GM04504 (cell line): ENCODE results near the gene PDPN.
"Not testable (repeated sequence)": the region's sequence is repeated elsewhere in the genome, so short reads cannot be mapped to it uniquely, and the experiment has no call there.

ENCODE experiments used
- DNase-seq: peaks from one replicate; pipeline ENCODE4 v3.0.0-alpha.2; 2012; ENCODE audit warnings: low read depth

The PDPN gene, protein sequence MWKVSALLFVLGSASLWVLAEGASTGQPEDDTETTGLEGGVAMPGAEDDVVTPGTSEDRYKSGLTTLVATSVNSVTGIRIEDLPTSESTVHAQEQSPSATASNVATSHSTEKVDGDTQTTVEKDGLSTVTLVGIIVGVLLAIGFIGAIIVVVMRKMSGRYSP

DNA sequence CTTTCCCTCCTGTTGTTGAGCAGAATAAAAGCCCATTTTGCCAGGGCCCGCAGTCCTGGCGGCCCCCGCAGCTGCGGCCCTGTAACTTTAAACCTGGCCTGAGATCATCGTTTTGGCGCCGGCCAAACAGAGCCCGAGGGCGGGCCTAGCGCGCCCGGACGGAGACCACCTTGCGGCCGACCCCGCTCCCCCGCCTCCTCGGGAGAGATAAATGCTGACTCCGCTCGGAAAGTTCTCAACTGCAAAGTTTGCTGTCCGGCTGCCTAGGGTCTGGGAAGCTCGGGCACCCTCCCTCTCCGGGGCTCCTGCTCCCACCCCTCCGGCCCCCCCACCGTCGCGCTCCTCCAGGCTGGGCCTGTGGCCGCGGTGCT lies at the start of gene PDPN:
TSS of gene PDPN (plus strand) at position 238 of the 371 bp plus-strand sequence. CDS start 202 bp downstream, outside the sequence.
- DNase-seq: no peak

DNA sequence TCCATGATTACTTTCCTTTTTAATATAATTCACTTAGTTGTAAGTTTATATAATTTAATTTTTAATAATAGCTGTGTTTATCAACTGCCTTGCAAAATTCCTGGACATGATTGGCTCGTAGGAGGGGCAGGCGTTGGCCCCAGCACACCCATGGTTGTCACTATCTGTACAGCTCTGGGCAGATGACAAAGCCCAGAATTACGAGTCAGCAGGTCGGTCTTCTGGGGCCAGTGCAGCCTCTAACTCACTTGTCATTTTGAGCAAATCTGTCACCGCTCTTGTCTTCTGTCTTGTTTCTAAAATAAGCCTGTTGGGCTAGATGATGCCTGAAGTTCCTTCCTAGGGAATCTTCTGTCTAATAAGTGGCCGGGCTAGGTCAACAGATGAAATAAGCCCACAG lies 48.4 kb upstream of the PDPN start:
- DNase-seq: no peak

DNA sequence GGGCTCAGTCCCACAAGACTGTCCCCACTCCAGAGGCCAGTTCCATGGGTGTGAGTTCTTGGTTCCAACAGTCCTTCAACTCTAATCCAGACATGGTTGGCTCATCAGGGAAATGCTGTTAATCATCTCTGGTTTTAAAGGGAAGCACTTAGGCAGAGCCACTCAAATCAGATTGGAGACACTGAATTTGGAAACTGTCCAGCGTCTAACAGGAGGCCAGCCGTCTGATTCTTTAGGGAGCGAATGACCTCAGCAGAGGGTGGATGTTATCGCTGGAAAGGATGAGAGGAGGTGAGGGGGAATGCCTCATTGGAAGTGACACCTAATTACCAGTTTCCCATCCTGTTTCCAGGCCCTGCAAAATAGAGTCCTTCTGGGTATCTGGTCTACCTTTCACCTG lies 47.1 kb upstream of the PDPN start:
- no peak for DNase-seq

DNA sequence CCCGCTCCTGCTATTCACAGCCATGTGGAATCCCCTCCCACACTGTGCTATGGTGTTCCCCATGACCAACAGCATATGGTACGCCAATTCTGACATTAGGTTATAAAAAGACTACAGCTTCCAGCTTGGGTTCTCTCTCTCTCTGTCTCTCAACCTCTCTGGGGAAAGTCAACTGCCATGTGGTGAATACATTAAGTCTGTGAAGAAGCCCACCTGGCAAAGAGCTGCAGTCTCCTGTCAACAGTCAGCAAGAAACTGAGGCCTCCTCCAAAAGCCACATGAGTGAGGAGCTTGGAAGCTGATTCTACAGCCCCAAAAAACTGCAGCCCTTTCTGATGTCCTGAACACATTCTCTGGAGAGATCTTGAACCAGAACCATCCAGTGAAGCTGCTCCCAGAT lies 44.8 kb upstream of the PDPN start:
- DNase-seq: no peak

DNA sequence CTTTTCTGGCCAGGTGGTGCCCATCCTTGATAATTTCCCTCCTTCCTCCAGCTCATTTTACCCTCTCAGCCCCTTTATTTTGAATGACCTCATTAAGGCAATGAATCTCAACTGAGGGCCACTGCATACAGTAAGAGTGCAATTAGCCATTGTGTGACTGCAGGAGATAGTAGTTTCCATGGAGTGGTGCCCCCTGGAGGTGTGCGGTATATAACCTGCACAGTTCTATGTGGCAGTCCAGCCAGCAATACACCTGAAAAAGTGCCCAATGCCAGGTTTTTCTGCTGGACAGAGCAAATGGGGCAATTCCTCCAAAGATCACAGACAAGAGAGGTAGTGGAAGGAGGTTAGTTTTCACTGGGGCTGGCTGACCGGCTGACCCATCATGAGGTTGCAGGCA lies 43.9 kb upstream of the PDPN start:
- no peak for DNase-seq

DNA sequence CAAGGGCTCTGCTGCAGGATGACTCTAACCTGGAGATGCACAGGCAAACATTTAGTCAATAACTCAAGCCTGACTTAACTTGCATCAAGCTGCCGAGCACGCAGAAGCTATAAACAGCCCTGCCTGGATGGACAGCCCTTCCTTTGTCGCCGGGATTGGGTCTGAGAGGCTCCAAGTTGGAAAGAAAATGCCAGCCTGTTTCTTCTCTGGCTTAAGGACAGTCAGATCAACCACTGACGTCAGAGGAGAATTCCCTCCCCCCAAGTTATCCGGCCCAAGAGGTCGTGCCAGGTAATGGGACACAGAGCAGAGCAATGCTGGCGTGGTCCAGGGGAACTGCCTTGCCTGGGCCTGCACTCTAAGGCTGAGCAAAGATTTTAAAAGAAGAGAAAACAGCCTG lies 42.8 kb upstream of the PDPN start:
- no peak for DNase-seq

DNA sequence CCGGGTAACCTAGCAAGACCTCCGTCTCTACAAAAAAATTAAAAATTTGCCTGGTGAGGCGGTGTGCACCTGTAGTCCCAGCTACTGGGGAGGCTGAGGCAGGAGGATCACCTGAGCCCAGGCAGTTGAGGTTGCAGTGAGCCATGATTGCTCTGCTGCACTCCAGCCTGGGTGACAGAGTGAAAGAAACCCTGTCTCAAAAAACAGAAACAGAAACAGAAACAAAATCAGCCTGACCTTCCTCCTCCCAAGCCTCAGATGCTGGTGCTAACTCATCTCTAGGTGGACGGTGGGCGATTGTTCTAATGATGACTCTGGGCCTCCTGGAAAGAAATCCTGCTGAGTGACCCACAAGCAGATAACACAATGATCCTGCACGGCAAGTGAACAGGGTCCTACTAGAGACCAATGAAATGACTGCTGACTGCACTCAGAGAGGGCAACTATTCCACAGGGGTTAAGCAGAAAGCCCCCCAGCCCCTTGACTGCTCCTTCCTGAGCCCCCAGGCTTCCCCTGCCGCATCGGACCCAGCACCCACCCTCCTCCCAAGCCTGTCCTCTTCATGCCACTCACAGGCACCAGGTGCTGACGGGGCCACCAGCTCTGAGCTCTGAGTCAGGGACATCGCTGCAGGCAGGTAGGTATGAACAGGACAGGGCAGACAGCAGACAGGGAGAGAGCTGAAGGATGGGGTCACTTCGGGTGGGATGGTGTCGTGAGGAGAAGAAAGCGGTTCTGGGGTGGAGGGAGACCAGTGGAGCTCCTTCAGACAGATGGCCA lies 42.0 kb upstream of the PDPN start:
- no peak for DNase-seq

DNA sequence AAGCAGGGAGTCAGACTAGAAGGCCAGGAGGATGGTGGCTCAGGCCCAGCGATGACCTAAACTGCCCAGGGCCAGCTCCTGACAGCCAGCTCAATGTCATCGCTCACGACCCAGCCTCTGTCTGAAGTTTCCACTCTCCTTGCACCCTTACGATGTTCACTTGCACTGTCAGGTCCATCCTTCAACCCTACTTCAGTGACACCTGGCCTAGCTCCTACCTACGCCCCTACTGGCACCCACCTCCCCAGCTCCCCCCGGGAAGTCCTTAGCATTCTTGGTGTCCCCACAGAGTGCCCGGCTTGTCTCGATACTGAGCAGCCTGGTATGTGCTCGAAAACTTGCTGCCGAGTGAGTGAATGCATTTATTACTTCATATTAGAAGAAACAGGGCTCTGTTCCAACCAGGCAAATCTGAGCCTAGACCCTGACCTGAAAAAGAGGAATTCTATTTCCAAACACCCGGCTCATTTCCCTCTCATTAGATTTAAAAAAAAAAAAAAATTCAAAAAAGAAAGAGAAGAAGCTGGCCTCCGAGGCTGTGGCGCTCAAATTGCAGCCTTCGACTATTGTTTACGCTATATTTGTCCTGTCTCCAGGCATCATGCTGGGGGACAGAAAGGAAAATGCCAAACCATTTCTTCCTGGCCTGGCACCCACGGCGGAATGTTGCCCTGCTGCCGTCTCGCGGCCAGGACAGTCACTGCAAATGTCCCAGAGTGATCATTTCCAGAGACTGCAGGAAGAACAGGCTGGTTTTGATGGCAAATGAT lies 40.0 kb upstream of the PDPN start:
- no peak for DNase-seq

DNA sequence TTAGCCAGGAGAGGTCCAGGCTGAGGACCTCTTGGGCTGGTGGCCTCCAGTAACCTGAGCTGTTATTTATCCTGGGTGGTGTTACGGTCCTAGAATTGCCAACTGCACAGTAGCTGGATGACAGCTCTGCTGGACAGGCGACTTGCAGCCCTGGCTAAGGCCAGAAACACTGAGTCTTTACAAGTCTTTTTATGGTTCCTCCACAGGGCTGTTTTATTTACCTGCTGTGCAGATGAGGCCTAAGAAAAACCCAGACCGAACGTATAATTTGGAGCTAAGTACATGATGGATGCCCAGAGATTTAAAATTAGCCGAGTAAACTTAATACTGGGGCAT lies 39.4 kb upstream of the PDPN start:
- no peak for DNase-seq

DNA sequence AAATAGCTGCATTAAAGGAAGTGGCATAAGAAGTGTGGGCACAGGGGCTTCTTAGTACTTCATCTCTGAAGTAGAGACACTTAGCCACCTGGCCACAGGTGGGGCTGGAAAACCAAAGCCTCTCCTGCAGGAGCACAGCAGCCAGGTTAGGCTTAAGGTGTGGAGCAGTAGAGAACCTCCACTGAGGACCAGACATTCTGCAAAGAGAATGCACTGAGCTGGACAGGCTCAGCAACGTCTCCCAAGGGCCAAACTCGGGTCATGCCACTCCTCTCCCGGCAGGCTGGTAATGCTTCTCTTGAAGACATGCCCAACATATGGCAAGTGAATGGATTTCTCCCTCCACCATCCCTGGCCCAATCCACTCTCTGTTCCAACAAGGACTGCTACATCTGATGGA lies 36.8 kb upstream of the PDPN start:
- DNase-seq: no peak

DNA sequence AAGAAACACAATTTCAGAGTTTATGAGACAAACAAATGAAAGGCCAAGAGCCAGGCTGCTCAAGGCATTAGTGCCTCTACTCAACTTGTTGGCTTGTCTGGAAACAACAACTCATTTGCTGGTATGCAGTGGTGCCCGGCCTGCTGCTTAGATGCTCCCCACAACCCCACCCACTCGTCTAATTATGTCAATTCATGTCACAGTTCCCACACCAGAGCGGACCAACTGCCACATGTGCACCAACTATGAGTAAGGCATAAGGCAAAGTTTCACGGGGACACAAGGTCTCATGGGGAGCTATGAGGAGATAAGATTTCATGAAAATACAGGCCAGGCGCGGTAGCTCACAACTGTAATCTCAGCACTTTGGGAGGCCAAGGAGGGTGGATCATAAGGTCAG lies 35.4 kb upstream of the PDPN start:
- no peak for DNase-seq

DNA sequence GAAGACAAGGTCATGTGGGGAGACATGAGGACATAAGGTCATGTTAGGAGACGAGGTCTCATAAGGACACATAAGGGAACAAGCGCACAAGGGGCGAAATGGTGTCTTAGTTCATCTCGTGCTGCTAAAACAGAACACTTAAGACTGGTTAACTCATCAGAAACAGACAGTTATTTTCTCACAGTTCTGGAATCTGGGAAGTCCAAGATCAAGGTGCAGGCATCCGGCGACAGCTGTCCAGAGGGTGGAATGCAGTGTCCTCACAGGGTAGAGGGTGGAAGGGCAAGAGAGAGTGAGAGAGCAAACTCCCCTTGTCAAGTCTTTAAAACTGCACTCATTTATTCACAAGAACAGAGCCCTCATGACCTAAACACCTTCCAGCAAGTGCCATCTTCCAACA lies 34.6 kb upstream of the PDPN start:
- DNase-seq: no peak

DNA sequence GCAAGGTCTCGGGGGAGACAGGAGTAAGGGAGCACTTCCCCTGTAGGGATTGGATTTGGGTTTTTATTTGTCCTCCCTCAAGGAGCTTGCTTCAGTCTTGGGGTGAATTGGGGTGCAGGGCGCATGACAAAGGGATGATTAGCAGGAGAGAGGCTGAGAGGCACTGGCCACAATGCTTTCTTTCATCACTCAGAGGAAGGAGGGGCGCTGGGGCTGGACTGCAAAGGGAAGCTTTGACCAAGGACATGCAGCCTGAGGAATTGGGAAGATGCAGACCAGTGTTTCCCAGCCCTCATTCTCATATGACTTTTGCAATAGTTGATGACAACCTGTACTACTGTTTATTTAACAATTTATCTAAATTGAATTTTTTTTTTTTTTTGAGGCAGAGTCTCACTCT lies 34.1 kb upstream of the PDPN start:
- no peak for DNase-seq

DNA sequence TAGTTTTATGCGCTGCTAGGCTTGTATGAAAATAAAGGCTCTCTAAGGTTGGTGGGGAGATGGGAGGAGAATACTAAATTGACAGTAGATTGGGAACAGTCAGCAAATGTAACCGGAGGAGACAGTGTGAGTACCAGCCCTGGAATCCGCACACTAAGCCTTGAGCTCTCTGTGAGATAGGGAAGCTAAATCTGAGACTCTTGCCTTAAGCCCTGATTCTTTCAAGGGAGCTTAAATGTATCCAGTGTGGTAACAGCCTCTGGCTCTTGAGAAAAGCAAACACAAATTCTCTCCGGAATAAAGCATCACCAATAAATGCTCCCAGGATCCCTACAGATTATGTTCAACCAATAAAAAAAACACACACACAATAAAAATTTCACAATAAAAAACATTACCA lies 33.0 kb upstream of the PDPN start:
- DNase-seq: no peak

DNA sequence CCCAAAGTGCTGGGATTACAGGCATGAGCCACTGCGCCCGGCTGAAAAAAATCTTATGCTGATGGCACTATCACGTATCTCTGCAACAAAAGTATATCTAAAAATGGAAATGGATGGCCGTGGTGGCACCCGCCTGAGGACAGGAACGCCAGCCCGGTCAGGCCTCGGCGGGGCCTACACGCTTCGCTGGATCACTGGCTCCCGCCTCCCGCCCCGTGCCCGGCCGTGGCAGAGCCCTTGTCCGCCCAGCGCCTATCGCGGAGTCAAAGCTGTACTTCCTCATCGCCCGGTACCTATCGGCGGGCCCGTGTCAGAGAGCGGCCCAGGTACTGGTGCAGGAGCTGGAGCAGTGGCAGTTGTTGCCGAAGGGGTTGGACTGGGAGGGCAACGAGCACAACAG lies 28.8 kb upstream of the PDPN start:
- DNase-seq: no peak

DNA sequence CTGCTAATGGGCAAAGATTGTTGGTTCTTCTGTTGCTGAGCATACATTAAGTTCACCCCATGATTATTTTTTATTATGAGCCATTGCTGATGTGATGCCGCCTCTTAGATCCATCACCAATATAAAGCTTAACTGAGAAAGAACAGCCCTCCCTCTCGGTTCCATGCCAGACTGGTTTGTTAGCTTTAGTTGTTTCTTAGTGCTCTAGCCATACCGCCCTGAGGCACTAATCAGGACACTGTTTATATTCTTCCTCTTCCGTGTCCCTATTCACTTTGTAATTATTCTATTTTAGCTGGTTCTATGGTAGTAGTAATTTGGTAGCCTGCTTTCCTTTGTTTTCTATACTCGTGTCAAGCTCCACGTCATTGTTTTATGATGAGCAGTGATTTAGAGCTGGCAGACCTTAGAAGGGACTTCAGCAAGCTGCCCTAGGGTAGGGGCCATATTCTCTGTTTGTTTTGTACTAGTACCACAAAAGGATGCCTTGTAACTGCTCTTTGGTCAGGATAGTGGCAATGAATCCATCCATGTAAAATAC lies 27.3 kb upstream of the PDPN start:
- no peak for DNase-seq

DNA sequence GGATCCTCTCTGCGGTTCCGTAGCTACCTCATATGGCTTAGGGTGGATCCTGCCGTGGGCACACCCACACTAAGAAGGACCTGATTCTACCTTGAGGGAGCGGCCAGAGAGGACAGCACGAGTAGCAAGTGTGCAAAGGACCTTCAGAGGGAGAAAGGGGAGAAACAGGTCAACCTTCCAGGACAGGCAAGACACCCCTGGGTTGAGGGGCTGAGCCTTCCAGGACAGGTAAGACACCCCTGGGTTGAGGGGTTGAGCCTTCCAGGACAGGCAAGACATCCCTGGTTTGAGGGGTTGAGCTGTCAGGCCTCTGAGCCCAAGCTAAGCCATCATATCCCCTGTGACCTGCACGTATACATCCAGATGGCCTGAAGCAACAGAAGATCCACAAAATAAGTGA lies 23.1 kb upstream of the PDPN start:
- DNase-seq: no peak

DNA sequence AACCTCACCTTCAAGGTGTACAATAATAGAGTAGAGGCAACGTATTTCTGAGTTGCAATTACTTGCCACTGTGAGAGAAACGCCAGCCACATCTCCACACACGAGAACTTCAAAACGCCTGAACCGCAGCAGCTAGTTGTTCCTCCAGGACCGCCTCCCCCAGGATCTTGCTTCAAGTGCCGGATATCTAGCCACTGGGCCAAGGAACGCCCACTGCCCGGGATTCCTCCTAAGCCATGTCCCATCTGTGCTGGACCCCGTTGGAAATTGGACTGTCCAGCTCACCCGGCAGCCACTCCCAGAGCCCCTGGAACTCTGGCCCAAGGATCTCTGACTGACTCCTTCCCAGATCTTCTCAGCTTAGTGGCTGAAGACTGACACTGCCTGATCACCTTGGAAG lies 20.7 kb upstream of the PDPN start:
- not testable (repeated sequence) for DNase-seq

DNA sequence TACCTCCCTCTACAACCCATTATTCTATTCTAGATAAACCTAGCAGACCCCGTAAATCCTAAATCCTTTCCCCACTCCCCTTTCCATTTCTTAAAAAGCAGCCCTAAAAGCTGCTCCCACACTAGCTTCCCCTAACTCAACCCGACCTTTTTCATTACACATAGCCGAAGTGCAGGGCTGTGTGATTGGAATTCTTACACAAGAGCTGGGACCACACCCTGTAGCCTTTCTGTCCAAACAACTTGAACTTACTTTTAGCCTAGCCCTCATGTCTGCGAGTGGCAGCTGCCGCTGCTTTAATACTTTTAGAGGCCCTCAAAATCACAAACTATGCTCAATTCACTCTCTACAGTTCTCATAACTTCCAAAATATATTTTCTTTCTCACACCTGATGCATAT lies 19.6 kb upstream of the PDPN start:
- no peak for DNase-seq

DNA sequence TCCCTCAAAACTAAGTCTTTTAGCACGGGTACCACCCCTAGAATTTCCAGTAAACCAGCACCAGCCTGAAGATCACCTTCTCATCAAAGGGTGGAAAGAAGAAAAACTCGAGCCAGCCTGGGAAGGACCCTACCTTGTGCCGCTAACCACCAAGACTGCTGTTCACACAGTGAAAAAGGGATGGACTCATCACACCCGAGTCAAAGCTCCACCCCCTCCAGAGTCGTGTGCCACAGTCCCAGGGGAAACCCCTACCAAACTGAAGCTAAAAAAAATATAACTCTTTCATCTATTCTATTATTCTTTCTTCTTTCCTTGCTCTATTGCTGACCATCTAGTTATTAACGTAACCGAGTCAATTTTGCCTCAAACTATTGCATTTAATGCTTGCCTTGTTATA lies 13.2 kb upstream of the PDPN start:
- not testable (repeated sequence) for DNase-seq

DNA sequence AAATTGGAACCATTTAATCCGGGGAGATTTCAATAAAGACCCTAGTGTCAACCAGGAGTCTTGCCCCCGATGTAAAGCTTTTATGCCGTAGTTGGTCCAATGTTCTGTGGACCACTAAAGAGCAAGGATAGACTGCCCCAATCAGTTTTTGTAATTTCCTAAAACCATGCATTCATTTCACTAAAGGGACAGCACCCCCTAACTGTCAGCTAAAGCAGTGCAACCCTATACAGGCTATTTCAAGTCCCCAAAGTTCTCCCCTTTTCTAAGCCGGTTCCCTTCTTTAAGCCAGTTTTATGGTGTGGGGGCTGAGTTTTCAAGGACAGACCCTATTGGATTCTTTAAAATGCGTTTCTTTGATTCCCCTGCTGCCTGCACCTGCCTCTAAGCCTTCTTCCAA lies 12.7 kb upstream of the PDPN start:
- DNase-seq: no peak

DNA sequence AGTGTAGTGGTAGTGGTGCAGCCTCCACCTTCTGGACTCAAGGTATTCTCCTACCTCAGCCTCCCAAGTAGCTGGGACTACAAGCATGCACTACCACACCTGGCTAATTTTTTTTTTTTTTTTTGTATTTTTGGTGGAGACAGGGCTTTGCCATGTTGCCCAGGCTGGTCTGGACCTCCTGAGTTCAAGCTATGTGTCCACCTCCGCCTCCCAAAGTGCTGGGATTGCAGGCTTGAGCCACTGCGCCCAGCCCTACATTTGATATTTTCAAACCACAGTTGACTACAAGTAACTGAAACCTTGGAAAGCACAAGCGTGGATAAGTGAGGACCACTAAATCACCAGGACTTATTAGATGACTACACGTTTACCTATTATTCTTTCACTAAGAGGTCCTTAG lies 10.0 kb upstream of the PDPN start:
- no peak for DNase-seq

DNA sequence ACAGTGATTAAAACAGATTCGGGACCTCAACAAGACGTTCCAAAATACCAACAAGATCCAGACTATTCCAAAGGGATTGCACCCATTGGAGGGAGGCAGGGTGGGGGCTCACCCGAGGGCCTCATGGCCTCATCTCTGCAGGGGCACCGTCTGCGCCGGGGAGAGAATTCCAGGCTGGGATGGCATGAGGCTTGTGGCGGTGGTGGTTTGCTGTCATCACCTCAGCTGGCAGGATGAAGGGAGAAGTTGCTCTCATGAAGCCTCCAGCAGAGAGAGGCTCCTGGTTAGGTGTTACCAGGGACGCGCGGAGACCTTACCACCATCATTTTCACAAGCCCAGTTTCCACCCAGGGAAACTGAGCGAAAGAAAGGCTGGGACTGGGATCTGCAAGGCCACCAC lies 6.7 kb upstream of the PDPN start:
- DNase-seq: no peak
